ENCODE results near the gene GPN1.
"Not testable (repeated sequence)": the region's sequence is repeated elsewhere in the genome, so short reads cannot be mapped to it uniquely, and the experiment has no call there.

The GPN1 gene

DNA sequence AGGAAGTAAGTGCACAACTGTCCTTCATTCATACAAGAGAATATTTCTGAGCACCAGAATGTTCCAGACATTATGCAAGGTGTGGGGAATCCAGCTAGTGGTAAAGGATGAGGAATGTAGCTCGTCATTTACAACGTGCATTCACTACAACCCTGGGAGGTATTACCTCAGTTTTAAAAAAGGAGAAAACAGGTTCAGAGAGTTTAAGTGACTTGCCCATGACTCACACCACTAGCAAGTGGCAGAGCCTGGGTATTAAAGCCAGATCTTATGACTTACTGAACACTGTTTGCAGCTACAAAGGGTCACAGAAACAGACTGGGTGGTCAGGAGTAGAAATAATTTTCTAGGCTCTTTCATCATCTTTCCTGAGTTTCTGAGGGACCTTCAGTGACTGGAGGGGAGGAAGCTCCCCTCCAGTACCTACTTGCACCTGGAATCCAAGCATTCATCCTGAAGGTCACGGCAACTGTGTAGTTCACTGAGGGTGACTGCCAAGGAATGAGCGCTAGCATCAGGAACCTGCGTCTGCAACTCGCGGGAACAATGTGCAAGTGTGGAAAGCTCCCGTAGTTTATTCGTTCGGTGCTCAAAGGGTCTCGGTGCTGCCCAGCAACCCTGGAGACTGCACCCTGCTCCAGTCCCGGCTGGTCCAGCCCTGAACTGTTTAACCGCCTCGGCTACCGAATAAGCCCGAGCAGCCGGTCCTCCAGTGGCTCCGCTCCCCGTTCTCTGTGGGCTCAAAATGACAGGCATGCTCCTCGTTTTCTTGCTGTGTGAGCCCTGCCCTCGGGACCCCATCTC, 685 bp upstream of the GPN1 start:
- DNase-seq (ENCODE audit: low read depth in 2 of 2) = peak in 1 of 2 donors; percentile 11

GRCh38 chr2:27630257-27630656, 1.4 kb downstream of the GPN1 start:
- not testable (repeated sequence) for DNase-seq (ENCODE audit: low read depth in 2 of 2)

DNA sequence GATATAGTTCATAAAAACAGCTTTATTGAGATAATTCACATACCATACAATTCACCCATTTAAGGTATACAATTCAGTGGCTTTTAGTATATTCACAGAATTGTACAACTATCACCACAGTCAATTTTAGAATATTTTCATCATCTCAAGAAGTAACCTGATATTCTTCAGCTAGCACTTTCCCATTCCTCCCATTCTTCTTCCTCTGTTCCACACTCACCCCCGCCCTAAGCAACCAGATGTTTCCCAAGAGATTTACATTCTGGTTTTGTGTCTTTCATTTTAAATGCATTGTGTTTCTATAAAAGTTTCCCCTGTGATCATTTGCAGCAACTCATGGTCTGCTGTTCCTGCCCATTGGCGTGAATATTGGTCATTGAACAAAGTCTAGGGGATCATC, 5.4 kb downstream of the GPN1 start:
- DNase-seq (ENCODE audit: low read depth in 2 of 2) = no peak

- DNase-seq (ENCODE audit: low read depth in 2 of 2) = no peak
These were observed 7.9 kb downstream of the GPN1 start for GRCh38 chr2:27636766-27637165.

- no peak for DNase-seq (ENCODE audit: low read depth in 2 of 2)
These were observed 9.3 kb downstream of the GPN1 start for GRCh38 chr2:27638037-27638637.

- no peak for DNase-seq (ENCODE audit: low read depth in 2 of 2)
These were observed 9.9 kb downstream of the GPN1 start for GRCh38 chr2:27638709-27639108.

DNA sequence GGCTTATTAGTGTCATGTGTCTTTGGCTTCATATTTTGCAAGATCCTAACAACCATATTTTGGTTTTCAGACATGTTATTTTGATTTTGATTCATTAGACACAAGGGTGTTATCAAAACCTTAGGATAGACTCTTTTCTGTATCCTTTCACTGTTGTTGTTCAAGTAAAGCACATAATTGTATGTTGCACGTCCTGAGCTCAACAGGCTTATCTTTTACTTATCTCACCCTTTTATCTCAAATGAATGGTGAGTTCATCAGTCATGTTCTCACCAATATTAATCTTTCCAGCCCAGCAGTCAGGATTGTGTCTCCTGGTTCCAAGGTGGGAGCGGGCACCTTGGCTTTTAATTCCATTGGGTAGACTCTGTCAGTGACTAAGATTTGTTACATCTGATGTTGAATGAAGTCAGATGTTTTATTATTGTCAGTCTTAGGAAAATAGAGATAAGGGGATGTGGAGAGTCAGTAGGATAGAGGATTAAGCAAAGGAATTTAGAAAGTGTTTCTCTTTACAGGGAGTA, 11.9 kb downstream of the GPN1 start:
- DNase-seq (ENCODE audit: low read depth in 2 of 2) = no peak

GRCh38 chr2:27645197-27645596, 16.3 kb downstream of the GPN1 start:
- DNase-seq (ENCODE audit: low read depth in 2 of 2) = no peak

DNA sequence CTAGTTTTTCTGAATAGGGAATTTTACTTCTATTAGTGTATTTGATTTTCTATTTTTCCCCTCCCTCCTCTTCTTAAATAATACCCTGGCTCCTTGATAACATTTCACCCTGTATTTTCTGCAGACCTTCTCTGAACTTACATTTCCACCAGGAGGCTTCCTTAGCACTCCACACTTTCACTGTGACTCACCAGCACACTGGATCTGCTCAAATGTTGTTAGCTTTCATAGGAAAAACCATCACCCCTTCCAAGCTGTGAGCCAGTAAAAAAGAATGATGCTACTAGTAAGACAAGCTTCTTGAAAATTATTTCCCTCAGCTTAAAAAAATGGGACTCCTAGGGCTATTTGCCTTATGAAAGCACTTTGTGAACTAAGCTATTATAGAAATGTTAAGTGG, 18.4 kb downstream of the GPN1 start:
- no peak for DNase-seq (ENCODE audit: low read depth in 2 of 2)

- DNase-seq (ENCODE audit: low read depth in 2 of 2) = no peak
These were observed 18.9 kb downstream of the GPN1 start for GRCh38 chr2:27647737-27648136.

DNA sequence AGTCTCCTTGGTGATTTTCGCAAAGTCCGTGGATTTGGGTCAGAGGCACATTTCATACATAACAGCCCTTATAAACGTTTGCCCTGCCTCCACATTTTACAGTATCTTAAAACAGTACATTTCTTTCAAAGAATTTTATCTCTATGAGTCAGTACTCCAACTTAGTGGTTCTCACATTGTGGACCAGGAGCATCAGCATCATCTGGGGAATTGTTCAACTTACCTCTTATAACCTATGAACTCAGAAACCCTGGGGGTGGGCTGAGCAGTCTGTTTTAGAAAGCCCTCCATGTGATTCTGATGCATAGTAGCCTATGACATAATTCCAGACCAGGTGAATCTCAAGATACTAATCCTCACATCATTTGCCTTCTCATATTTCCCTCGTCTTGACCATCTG, 22.2 kb downstream of the GPN1 start:
- no peak for DNase-seq (ENCODE audit: low read depth in 2 of 2)

- no peak for DNase-seq (ENCODE audit: low read depth in 2 of 2)
These were observed 23.5 kb downstream of the GPN1 start for GRCh38 chr2:27652341-27652740.

- DNase-seq (ENCODE audit: low read depth in 2 of 2) = no peak
These were observed 23.9 kb downstream of the GPN1 start for GRCh38 chr2:27652790-27653189.

DNA sequence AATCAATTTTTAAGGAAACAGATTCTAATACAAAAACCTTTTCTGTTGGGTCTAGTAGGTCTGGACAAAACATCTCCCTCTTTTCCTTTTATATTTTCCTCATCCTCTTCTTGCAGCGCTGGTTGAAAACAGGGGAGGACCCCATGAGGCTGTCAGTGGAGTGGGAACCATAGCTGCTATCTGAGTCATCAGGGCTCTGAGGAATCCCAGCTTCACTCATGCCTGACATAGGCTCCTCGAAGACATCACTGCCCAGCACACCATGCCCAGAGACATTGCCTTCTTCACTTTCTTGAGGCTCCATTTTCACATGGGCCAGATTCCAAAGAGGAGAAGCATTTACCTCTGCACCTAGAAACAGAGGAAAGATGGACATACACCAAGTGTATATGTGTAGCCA, 24.5 kb downstream of the GPN1 start:
- no peak for DNase-seq (ENCODE audit: low read depth in 2 of 2)

GRCh38 chr2:27655155-27655951, 26.5 kb downstream of the GPN1 start:
- DNase-seq (ENCODE audit: low read depth in 2 of 2) = no peak

GRCh38 chr2:27661371-27661770, 32.5 kb downstream of the GPN1 start:
- DNase-seq (ENCODE audit: low read depth in 2 of 2) = no peak

GRCh38 chr2:27663285-27664153, 34.7 kb downstream of the GPN1 start, which contains the start of the genes SLC4A1AP and SUPT7L:
TSS of gene SLC4A1AP (plus strand) at chr2:27663889. CDS start at chr2:27663915, 26 bp downstream.
TSS of gene SUPT7L (minus strand) at chr2:27663614. CDS start at chr2:27662192, 1,422 bp downstream.
- DNase-seq (ENCODE audit: low read depth in 2 of 2) = peak; percentile 57 to 62

DNA sequence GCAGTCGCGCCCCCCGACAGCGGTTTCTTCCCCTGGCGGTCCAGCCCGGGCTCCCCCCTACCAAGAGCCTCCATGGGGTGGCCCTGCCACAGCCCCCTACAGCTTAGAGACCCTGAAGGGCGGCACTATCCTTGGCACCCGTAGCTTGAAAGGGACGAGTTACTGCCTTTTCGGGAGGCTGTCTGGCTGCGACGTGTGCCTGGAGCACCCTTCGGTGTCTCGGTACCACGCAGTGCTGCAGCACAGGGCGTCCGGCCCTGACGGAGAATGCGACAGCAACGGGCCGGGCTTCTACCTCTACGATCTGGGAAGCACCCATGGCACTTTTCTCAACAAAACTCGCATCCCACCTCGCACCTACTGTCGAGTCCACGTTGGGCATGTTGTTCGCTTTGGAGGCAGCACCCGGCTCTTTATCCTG, 35.3 kb downstream of the GPN1 start:
- DNase-seq (ENCODE audit: low read depth in 2 of 2) = no peak

DNA sequence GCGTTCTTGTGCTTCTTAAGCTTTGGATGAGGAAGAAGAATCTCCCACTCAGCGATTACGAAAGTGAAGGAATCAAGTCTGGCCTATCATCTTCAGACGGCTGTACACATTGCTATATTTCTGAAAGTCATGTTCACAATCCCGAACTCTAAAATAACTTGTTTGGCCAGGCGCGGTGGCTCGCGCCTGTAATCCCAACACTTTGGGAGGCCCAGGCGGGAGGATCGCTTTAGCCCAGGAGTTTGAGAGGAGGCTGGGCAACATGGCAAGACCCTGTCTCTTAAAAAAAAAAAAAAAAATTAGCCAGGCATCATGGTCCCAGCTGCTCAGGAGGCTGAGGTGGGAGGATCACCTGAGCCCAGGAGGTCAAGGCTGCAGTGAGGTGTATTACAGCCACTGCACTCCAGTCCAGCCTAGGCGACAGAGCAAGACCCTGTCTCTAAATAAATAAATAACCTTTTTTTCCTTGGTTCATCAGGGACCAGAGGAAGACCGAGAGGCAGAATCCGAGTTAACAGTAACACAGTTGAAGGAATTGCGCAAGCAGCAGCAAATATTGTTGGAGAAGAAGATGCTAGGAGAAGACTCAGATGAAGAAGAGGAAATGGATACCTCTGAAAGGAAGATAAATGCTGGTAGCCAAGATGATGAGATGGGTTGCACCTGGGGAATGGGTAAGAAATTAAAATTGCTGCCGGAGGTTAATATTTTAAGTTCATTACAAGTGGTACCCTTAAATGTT, 35.9 kb downstream of the GPN1 start:
- DNase-seq (ENCODE audit: low read depth in 2 of 2) = no peak

DNA sequence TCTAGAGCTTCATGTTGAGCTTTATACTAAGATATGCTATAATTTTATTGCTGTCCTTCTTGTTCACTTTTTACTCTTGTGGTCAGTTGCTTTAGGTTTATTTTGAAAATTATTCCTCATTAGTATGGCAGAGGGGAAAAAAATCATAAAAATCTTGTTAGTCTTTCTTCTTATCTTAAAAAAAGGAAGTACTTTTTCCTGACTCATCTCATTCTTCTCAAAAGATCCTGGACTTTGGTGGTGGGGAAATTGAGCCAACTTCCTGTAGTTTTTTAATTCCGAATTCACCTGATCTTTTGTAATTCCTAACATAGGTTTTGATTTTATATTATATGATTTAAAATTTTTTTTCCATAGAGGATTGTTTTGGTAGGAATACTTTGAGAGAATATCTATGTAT, 38.6 kb downstream of the GPN1 start:
- DNase-seq (ENCODE audit: low read depth in 2 of 2) = no peak

DNA sequence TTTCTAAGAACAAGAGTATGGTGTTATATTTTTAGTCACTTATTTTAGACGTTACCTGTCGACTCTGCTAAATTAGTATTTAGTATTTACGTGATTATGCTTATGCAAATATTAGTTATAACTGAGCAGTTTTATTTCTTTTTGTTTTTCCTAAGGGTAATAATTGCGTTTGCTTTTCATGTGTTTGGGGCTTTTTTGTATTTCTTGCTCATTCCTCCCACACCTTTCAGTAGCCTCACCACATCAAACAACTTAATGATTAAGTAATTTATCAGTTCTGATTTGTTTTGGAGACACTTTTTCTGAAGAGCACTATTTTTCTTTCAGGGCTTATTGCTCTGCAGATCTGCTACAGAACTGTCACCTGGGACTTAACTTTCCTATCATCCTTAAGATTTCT, 42.4 kb downstream of the GPN1 start:
- no peak for DNase-seq (ENCODE audit: low read depth in 2 of 2)

Measured in stimulated activated CD4-positive, alpha-beta T cell treated with anti-CD3 and anti-CD28 coated beads, Interleukin-1b, Interleukin-23, amount 100 ng/mL, for 4 hours (primary cell).